Esophagus squamous epithelium (tissue), 5 donors: ENCODE data around the gene EXOC3L1. TPM values are rescaled to one million over a fixed set of nuclear protein-coding genes. Genes with fewer than 3 reads are reported as not detected.

ENCODE experiments used
- DNase-seq: peaks from one replicate; lab custom pipeline; 2025; lab: John Stamatoyannopoulos, UW
- H3K27ac ChIP-seq, 4 donors: fragments of 200-600 bp; sonication (generic); one replicate each; pipeline ENCODE4 v1.5.1; 2016 to 2019; ENCODE audit warnings: mild to moderate bottlenecking in 1 of 4
- H3K27me3 ChIP-seq, 4 donors: fragments of 200-600 bp; sonication (generic); 1 replicate in 3 of 4; 2 replicates in 1 of 4; pipeline versions ENCODE4 v1.5.1 to v1.6.0; 2017 to 2021; ENCODE audit warnings: antibody characterized with exemption in 1 of 4
- H3K36me3 ChIP-seq, 3 donors: fragments of 200-600 bp; sonication (generic); one replicate each; pipeline ENCODE4 v1.5.1; 2016 to 2019
- H3K4me1 ChIP-seq, 3 donors: fragments of 200-600 bp; sonication (generic); one replicate each; pipeline ENCODE4 v1.5.1; 2017 to 2019
- H3K4me3 ChIP-seq, 4 donors: fragments of 200-600 bp; sonication (generic); 1 replicate in 3 of 4; 2 replicates in 1 of 4; pipeline ENCODE4 v1.5.1; 2016 to 2019; ENCODE audit warnings: mild to moderate bottlenecking in 2 of 4, moderate library complexity in 1 of 4
- H3K9me3 ChIP-seq, 3 donors: fragments of 200-600 bp; sonication (generic); one replicate each; pipeline ENCODE4 v1.5.1; 2016 to 2019
- CTCF ChIP-seq, 6 experiments: fragments of 450-650 bp in 4 of 6; fragments of 200-600 bp in 2 of 6; sonication (generic) in 2 of 6; IDR thresholded peaks; one replicate each; pipeline ENCODE4 v1.5.1; 2016 to 2019; ENCODE audit warnings: antibody characterized with exemption in 6 of 6, mild to moderate bottlenecking in 4 of 6, moderate library complexity in 4 of 6
- POLR2A ChIP-seq, 4 donors: fragments of 450-650 bp; IDR thresholded peaks; one replicate each; pipeline ENCODE4 v1.6.1; 2017; ENCODE audit warnings: antibody characterized with exemption in 4 of 4, mild to moderate bottlenecking in 4 of 4, moderate library complexity in 3 of 4
- WGBS, 2 donors: methylation state at CpG; one replicate each; pipeline ENCODE4 v1.1.5; 2018; 5-methylcytosine and 5-hydroxymethylcytosine counted together
- intact Hi-C: fragments of 100-400 bp; cut with DNase I; formaldehyde crosslinking; loops from one replicate; pipeline ENCODE4 v1.15.0; 2022
- total RNA-seq, 4 donors: library from RNA; depleted of rRNA; stranded (reverse); fragments of >200 nt; gene quantifications; one replicate each; pipeline ENCODE4 v1.1.0, GENCODE V29; 2016
- donor health status: DM: yes; HTN: yes; CAD: no.

EXOC3L1 gene
- total RNA-seq, 4 donors from 2014 or later: 1.1 to 2.3 (median 1.4) TPM

- TF ChIP-seq POLR2A (IDR thresholded peaks at IDR 0.05): no peak
- H3K27ac ChIP-seq: peak overlapping the region in 2 of 4 donors; percentile 84 to 92
- H3K9me3 ChIP-seq: no peaks in the 10 kb centered on the region
- peaks cover 11 to 54% (median 19%) of the 10 kb centered on the region in 3 donors for H3K36me3 ChIP-seq
- intact Hi-C loops: loop anchor here (10.0 kb wide), 1 partner anchor 135 kb away; no protein-coding TSS in a partner anchor
- DNase-seq: no peak
- peaks cover 8 to 59% (median 24%) of the 10 kb centered on the region in 3 donors for H3K4me1 ChIP-seq
- no peaks in the 10 kb centered on the region for H3K27me3 ChIP-seq
- 76 to 87% methylated on average over 42 to 45 of the region's 77 CpGs for WGBS, 2 donors
- peak overlapping the region in 3 of 4 donors; percentile 62 to 81 (median 77) for H3K4me3 ChIP-seq
These were observed 40.5 kb downstream of the EXOC3L1 start for GRCh38 chr16:67149276-67150046.

GRCh38 chr16:67148656-67149275, 41.2 kb downstream of the EXOC3L1 start:
- Histone ChIP-seq H3K27ac (peak overlapping the region in 1 of 4 donors; percentile 6), H3K9me3 (no peaks in the 10 kb centered on the region), H3K4me1 (peaks cover 8 to 57% (median 24%) of the 10 kb centered on the region in 3 donors), H3K36me3 (peaks cover 18 to 61% (median 26%) of the 10 kb centered on the region in 3 donors), H3K4me3 (no peak overlapping the region), H3K27me3 (no peaks in the 10 kb centered on the region)
- WGBS, 2 donors: 75 to 100% methylated on average over 1 to 5 of the region's 11 CpGs
- TF ChIP-seq CTCF (IDR thresholded peaks at IDR 0.05) (no peak), POLR2A (IDR thresholded peaks at IDR 0.05) (no peak)
- intact Hi-C loops: no loop called here
- DNase-seq: no peak

GRCh38 chr16:67148221-67148620, 41.7 kb downstream of the EXOC3L1 start:
- intact Hi-C loops: no loop called here
- no peak overlapping the region for H3K4me3 ChIP-seq
- no peaks in the 10 kb centered on the region for H3K9me3 ChIP-seq
- TF ChIP-seq CTCF (IDR thresholded peaks at IDR 0.05): no peak
- no peak for TF ChIP-seq POLR2A (IDR thresholded peaks at IDR 0.05)
- H3K27ac ChIP-seq: peak overlapping the region in 1 of 4 donors; percentile 6
- WGBS, 2 donors: 70 to 80% methylated on average over 2 of the region's 2 CpGs
- peaks cover 23 to 66% (median 30%) of the 10 kb centered on the region in 3 donors for H3K36me3 ChIP-seq
- peaks cover 8 to 57% (median 24%) of the 10 kb centered on the region in 3 donors for H3K4me1 ChIP-seq
- no peaks in the 10 kb centered on the region for H3K27me3 ChIP-seq
- no peak for DNase-seq

DNA sequence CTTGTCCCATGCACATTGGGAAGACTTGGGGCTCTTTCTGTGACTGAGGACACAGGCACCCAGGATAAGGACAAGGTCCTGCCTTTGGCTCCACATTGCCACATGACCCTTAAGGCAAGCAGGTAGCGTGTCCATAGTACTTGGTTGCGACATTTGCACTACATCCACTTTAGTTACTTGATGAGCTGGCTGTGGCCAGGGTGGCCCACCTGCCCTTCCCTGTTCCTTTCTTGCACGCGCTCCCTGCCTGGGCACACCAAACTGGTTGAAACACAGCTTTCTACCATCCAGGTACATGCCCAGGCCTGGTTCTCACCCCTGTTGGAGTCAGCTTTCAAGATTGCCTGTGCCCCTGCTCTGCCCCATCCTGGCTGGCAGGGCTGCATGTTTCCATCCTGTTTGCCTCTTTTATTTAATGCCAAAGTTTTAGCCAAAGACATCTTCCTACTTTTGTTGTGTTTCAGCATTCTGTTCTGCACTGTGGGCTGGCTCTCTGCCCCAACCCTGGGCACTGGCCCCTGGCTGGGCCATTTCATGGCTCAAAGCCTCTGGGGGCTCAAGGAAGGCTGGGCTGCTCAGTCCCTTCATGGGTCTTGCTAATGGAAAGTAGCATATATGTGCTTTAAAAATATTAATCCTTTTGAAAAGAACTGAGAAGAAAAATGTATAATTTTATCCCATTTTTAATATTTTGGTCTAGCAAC, 42.3 kb downstream of the EXOC3L1 start:
- WGBS, 2 donors: 37 to 65% methylated on average over 3 to 4 of the region's 4 CpGs
- no peak for DNase-seq
- Histone ChIP-seq H3K9me3 (no peaks in the 10 kb centered on the region), H3K27me3 (no peaks in the 10 kb centered on the region), H3K27ac (peak overlapping the region in 1 of 4 donors; percentile 0), H3K36me3 (peaks cover 29 to 72% (median 36%) of the 10 kb centered on the region in 3 donors), H3K4me1 (peaks cover 8 to 57% (median 24%) of the 10 kb centered on the region in 3 donors), H3K4me3 (no peak overlapping the region)
- TF ChIP-seq POLR2A (IDR thresholded peaks at IDR 0.05) (no peak), CTCF (IDR thresholded peaks at IDR 0.05) (no peak)
- intact Hi-C loops: no loop called here

- no peak for DNase-seq
- Histone ChIP-seq H3K27me3 (no peaks in the 10 kb centered on the region), H3K9me3 (no peaks in the 10 kb centered on the region), H3K36me3 (peaks cover 29 to 81% (median 45%) of the 10 kb centered on the region in 3 donors), H3K4me3 (no peak overlapping the region), H3K4me1 (peaks cover 8 to 54% (median 24%) of the 10 kb centered on the region in 3 donors), H3K27ac (peak overlapping the region in 1 of 4 donors; percentile 0)
- no peak for TF ChIP-seq POLR2A (IDR thresholded peaks at IDR 0.05)
- no peak for TF ChIP-seq CTCF (IDR thresholded peaks at IDR 0.05)
- WGBS, 2 donors: 79 to 86% methylated on average over 6 to 7 of the region's 7 CpGs
- intact Hi-C loops: no loop called here
These were observed 43.2 kb downstream of the EXOC3L1 start for GRCh38 chr16:67146523-67147357.
